HFFc6 (cell line): ENCODE measurements around the gene BRPF1. TPM values are rescaled to one million over a fixed set of nuclear protein-coding genes. Genes with fewer than 3 reads are reported as not detected.

Source experiments
- DNase-seq: peaks from one replicate; pipeline ENCODE4 v3.0.0-alpha.2; 2018
- H3K27ac Mint-ChIP-seq: 2 replicates; pipeline ENCODE4 v1.8.0; 2020; ENCODE audit warnings: mild to moderate bottlenecking, mixed read lengths
- H3K27me3 Mint-ChIP-seq: 2 replicates; pipeline ENCODE4 v1.8.0; 2021; ENCODE audit warnings: mild to moderate bottlenecking, moderate library complexity, mixed read lengths; ENCODE audit not compliant: insufficient read depth
- H3K36me3 Mint-ChIP-seq: 2 replicates; pipeline ENCODE4 v1.8.0; 2021; ENCODE audit warnings: low read depth, mixed read lengths
- H3K4me1 Mint-ChIP-seq: 2 replicates; pipeline ENCODE4 v1.8.0; 2020; ENCODE audit warnings: low read depth, mixed read lengths
- H3K4me3 Mint-ChIP-seq: 2 replicates; pipeline ENCODE4 v1.8.0; 2020; ENCODE audit warnings: mild to moderate bottlenecking, moderate library complexity, mixed read lengths
- H3K9me3 Mint-ChIP-seq: 2 replicates; pipeline ENCODE4 v1.8.0; 2020; ENCODE audit warnings: mild to moderate bottlenecking, mixed read lengths
- total RNA-seq, 6 experiments: library from RNA; stranded (reverse); fragmentation: NEBNext Ultra II Directional; extraction: Animal tissue kit (Norgen Biotek cat#: 25700); gene quantifications; 2 replicates in 1 of 6; 3 replicates in 5 of 6; pipeline ENCODE4 v1.2.3, GENCODE V29; 2021
- TF ChIP-seq, protein P1 (sequence below): fragments of 200-600 bp; sonication (generic); IDR thresholded peaks from 2 replicates; pipeline ENCODE4 v1.5.0; 2021; ENCODE audit warnings: antibody characterized with exemption, mild to moderate bottlenecking

The BRPF1 gene
- total RNA-seq, 6 experiments from 2014 or later: 14.4 to 18.4 (median 17.1) TPM

DNA sequence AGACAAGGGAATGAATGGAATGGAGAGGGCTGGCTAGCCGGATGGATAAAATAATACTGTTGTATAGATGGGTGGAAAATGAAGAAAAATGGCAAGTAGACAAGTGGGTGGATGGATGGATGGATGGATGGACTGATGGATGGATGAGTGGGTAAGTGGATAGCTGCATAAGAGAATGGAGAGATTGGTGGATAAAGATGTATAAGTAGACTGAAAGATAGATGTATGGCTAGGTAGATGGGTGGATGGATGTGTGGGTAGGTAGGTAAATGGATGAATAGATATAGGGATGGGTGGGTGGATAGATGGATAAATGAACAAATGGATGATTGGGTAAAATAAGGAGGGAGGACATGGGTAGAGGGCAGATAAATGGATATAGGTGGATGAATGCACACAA is 14.0 kb upstream of the BRPF1 start:
- Mint-ChIP-seq H3K4me1 (peaks cover 15% of the 10 kb centered on the region), H3K27ac (no peak overlapping the region), H3K36me3 (no peaks in the 10 kb centered on the region), H3K27me3 (peaks cover 19% of the 10 kb centered on the region), H3K9me3 (no peaks in the 10 kb centered on the region), H3K4me3 (no peak overlapping the region)
- DNase-seq: no peak
- TF ChIP-seq, protein P1, sequence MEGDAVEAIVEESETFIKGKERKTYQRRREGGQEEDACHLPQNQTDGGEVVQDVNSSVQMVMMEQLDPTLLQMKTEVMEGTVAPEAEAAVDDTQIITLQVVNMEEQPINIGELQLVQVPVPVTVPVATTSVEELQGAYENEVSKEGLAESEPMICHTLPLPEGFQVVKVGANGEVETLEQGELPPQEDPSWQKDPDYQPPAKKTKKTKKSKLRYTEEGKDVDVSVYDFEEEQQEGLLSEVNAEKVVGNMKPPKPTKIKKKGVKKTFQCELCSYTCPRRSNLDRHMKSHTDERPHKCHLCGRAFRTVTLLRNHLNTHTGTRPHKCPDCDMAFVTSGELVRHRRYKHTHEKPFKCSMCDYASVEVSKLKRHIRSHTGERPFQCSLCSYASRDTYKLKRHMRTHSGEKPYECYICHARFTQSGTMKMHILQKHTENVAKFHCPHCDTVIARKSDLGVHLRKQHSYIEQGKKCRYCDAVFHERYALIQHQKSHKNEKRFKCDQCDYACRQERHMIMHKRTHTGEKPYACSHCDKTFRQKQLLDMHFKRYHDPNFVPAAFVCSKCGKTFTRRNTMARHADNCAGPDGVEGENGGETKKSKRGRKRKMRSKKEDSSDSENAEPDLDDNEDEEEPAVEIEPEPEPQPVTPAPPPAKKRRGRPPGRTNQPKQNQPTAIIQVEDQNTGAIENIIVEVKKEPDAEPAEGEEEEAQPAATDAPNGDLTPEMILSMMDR: no peak

DNA sequence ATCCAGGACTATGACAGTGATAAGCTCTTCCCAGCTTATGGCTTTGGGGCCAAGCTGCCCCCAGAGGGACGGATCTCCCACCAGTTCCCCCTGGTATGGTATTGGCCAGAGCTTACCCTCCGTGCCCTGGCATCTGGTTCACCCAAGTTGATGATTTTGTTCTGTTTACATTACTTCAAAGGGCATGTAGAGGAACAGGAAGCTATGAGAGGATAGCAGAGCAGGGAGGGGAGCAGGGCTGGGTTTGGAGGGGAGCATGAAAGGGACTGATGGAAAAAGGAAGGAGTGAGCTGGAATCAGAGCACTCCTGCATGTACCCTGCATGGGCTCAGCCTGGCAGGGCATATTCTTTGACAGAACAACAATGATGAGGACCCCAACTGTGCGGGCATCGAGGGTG is 13.4 kb upstream of the BRPF1 start:
- Mint-ChIP-seq H3K27me3 (peaks cover 17% of the 10 kb centered on the region), H3K9me3 (no peaks in the 10 kb centered on the region), H3K4me3 (no peak overlapping the region), H3K4me1 (peaks cover 15% of the 10 kb centered on the region), H3K27ac (no peak overlapping the region), H3K36me3 (no peaks in the 10 kb centered on the region)
- no peak for DNase-seq
- TF ChIP-seq, protein P1: no peak

DNA sequence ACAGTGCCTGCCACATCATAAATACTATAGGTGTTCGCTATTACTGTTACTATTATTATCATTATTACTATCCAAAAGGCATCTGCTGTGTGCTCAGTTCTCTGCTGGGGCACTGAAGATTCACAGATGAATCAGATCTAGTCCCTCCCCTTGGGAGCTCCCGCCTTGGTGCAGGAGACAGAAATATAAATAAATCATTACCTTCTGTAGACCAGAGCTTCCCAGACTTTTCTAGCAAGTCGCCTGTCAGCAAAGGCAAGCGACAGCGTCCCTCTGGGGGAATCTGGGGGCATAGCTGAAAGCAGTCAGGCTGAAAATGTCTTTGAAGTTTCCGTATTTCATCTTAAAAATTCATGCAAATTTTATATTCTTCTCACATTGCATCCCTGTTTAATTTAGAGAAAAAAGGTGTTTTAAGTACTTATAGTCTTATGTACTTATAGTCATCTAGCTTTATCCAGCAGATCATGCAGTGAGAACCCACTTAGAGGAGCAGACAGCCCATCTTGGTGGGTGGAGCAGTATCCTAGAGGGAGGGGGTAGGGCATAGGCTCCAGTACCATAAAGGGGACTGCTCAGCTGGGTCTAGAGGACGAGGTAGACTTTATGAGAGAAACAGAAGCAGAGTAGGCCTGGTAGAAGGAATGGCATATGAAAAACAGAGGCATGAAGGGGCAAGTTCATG is 10.4 kb upstream of the BRPF1 start:
- Mint-ChIP-seq H3K4me3 (no peak overlapping the region), H3K27me3 (peaks cover 20% of the 10 kb centered on the region), H3K9me3 (no peaks in the 10 kb centered on the region), H3K36me3 (no peaks in the 10 kb centered on the region), H3K4me1 (peaks cover 10% of the 10 kb centered on the region), H3K27ac (no peak overlapping the region)
- DNase-seq: peak; percentile 10
- TF ChIP-seq, protein P1: no peak

DNA sequence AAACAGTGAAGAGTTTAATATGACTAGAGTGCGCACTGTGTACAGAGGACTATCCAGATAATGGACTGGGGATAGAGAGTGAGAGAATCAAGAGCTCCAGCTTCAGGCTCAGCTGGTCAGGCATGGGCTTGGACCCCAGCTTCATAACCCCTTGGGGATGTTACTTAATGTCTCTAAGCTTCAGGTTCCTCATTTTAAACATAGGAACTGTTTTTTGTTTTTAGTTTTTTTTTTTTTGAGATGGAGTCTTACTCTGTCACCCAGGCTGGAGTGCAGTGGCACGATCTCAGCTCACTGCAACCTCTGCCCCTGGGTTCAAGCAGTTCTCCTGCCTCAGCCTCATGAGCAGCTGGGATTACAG is 9.9 kb upstream of the BRPF1 start:
- Mint-ChIP-seq H3K4me3 (no peak overlapping the region), H3K27me3 (peaks cover 20% of the 10 kb centered on the region), H3K27ac (no peak overlapping the region), H3K36me3 (no peaks in the 10 kb centered on the region), H3K9me3 (no peaks in the 10 kb centered on the region), H3K4me1 (peaks cover 9% of the 10 kb centered on the region; the same call in 1 of the 2 replicates)
- TF ChIP-seq, protein P1: no peak
- DNase-seq: no peak

DNA sequence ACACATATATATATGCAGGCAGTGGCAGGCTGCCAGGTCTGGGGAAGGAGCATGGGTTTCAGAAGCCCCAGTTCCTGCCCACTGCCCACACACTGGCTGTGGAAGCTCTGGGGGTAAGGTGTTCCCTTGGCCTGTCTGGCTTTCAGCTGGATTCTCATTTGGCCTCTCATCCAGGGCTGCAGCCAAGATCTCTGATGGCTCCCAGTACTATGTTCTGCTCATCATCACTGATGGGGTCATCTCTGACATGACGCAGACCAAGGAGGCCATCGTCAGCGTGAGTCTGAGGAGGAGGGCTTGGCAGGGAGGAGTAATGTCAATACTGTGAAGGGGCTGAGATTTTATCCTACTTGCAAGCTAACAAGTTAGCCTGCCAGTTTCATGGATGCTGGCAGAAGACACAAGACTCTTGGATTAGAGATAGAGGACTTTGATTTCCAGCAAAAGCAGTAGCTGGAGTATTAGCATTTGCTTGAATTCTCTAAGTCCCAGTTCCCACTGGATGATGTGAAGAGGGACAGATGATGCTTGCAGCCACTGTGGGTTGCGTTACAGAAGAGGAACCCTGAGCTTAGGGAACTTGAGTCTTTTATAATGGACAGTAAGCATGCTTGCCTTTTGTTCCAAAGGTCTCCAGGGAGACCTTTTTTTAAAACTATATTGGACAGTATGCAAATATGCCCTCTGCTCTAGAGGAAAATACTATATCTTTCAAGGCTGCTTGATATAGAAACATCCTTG is 5.6 kb upstream of the BRPF1 start:
- TF ChIP-seq, protein P1: no peak
- Mint-ChIP-seq H3K4me1 (peaks cover 30% of the 10 kb centered on the region), H3K27ac (no peak overlapping the region), H3K9me3 (no peaks in the 10 kb centered on the region), H3K27me3 (peaks cover 13% of the 10 kb centered on the region), H3K4me3 (no peak overlapping the region), H3K36me3 (no peaks in the 10 kb centered on the region)
- no peak for DNase-seq
